Transverse colon (tissue), 4 donors: Measurements from ENCODE around the gene GOLM1. TPM values are rescaled to one million over a fixed set of nuclear protein-coding genes. Genes with fewer than 3 reads are reported as not detected.
"Not testable (repeated sequence)": the region's sequence is repeated elsewhere in the genome, so short reads cannot be mapped to it uniquely, and the experiment has no call there.

Source experiments
- DNase-seq: peaks from one replicate; pipeline ENCODE4 v3.0.0-alpha.2; 2019
- H3K27ac ChIP-seq, 4 donors: fragments of 200-600 bp; sonication (generic); 2 replicates each; pipeline ENCODE4 v1.5.1; 2016 to 2018; ENCODE audit warnings: inconsistent platforms in 4 of 4
- H3K27me3 ChIP-seq: fragments of 200-600 bp; sonication (generic); 2 replicates; pipeline ENCODE4 v1.5.1; 2017; ENCODE audit warnings: inconsistent platforms
- H3K36me3 ChIP-seq, 4 donors: fragments of 200-600 bp; sonication (generic); 2 replicates each; pipeline ENCODE4 v1.5.1; 2017 to 2019; ENCODE audit warnings: inconsistent platforms in 4 of 4
- H3K4me1 ChIP-seq, 4 donors: fragments of 200-600 bp; sonication (generic); 2 replicates each; pipeline ENCODE4 v1.5.1; 2017 to 2020; ENCODE audit warnings: inconsistent platforms in 4 of 4
- H3K4me3 ChIP-seq, 4 donors: fragments of 200-600 bp; sonication (generic); 1 replicate in 1 of 4; 2 replicates in 3 of 4; pipeline versions ENCODE4 v1.5.1 to v1.6.1; 2017 to 2019; ENCODE audit warnings: inconsistent platforms in 4 of 4
- H3K9me3 ChIP-seq, 2 donors: fragments of 200-600 bp; sonication (generic); 2 replicates each; pipeline ENCODE4 v1.5.1; 2017 to 2019; ENCODE audit warnings: inconsistent platforms in 2 of 2
- EP300 ChIP-seq: sonication (generic); formaldehyde crosslinking; IDR thresholded peaks from one replicate; pipeline ENCODE4 v1.6.1; 2017; ENCODE audit warnings: antibody characterized with exemption, low read depth
- POLR2A ChIP-seq: fragments of 450-650 bp; IDR thresholded peaks from one replicate; pipeline ENCODE4 v1.6.1; 2016; ENCODE audit warnings: antibody characterized with exemption, mild to moderate bottlenecking, moderate library complexity
- POLR2AphosphoS5 ChIP-seq, 3 donors: sonication (generic); formaldehyde crosslinking; IDR thresholded peaks; one replicate each; pipeline ENCODE4 v1.6.1; 2016; ENCODE audit warnings: antibody characterized with exemption in 3 of 3
- WGBS, 2 donors: methylation state at CpG; one replicate each; pipeline ENCODE4 v1.1.5; 2018; ENCODE audit warnings: low coverage in 1 of 2; 5-methylcytosine and 5-hydroxymethylcytosine counted together
- in situ Hi-C, 4 donors: fragments of 200-750 bp; cut with MboI; loops; one replicate each; pipeline versions ENCODE4 v1.15.0 to v1.15.1; 2017; ENCODE audit warnings: low sequenced_read_pairs in 3 of 4, low pct_ligation_motif_present in 1 of 4, low pct_unique_long_range_greater_than_20kb in 1 of 4
- intact Hi-C: fragments of 100-400 bp; cut with DNase I; formaldehyde crosslinking; loops from one replicate; pipeline ENCODE4 v1.15.1; 2023; ENCODE audit warnings: low total_unique reads
- total RNA-seq, 4 donors: library from RNA; depleted of rRNA; stranded (reverse); fragments of >200 nt; gene quantifications; one replicate each; pipeline ENCODE4 v1.1.0, GENCODE V29; 2016
- TF ChIP-seq, protein P1 (sequence below), 5 experiments: fragments of 200-600 bp in 3 of 5; fragments of 450-650 bp in 2 of 5; sonication (generic) in 3 of 5; IDR thresholded peaks; 1 replicate in 2 of 5; 2 replicates in 3 of 5; pipeline ENCODE4 v1.5.1; 2016 to 2017; ENCODE audit warnings: antibody characterized with exemption in 5 of 5, inconsistent platforms in 3 of 5, mild to moderate bottlenecking in 2 of 5, moderate library complexity in 1 of 5

GOLM1 gene
- total RNA-seq, 4 donors from 2014 or later: 96.1 to 295 (median 177) TPM

GRCh38 chr9:86054695-86055094 lies 44.7 kb downstream of the GOLM1 start:
- H3K27ac ChIP-seq: no peak overlapping the region
- no peaks in the 10 kb centered on the region for H3K4me1 ChIP-seq
- no peaks in the 10 kb centered on the region for H3K36me3 ChIP-seq
- no peaks in the 10 kb centered on the region for H3K27me3 ChIP-seq
- TF ChIP-seq EP300 (no peak), POLR2A (no peak), POLR2AphosphoS5 (IDR thresholded peaks at IDR 0.05) (no peak)
- TF ChIP-seq, protein P1, sequence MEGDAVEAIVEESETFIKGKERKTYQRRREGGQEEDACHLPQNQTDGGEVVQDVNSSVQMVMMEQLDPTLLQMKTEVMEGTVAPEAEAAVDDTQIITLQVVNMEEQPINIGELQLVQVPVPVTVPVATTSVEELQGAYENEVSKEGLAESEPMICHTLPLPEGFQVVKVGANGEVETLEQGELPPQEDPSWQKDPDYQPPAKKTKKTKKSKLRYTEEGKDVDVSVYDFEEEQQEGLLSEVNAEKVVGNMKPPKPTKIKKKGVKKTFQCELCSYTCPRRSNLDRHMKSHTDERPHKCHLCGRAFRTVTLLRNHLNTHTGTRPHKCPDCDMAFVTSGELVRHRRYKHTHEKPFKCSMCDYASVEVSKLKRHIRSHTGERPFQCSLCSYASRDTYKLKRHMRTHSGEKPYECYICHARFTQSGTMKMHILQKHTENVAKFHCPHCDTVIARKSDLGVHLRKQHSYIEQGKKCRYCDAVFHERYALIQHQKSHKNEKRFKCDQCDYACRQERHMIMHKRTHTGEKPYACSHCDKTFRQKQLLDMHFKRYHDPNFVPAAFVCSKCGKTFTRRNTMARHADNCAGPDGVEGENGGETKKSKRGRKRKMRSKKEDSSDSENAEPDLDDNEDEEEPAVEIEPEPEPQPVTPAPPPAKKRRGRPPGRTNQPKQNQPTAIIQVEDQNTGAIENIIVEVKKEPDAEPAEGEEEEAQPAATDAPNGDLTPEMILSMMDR (IDR thresholded peaks at IDR 0.05): no peak
- DNase-seq: no peak
- 61 to 100% methylated on average over 1 to 3 of the region's 3 CpGs for WGBS, 2 donors
- in situ Hi-C loops: no loop called here
- H3K9me3 ChIP-seq: no peaks in the 10 kb centered on the region
- no peak overlapping the region for H3K4me3 ChIP-seq
- intact Hi-C loops: no loop called here

GRCh38 chr9:86052556-86053468 lies 46.5 kb downstream of the GOLM1 start:
- no peak for DNase-seq
- intact Hi-C loops (no loop called here), in situ Hi-C loops (no loop called here)
- no peak overlapping the region for H3K27ac ChIP-seq
- no peaks in the 10 kb centered on the region for H3K36me3 ChIP-seq
- H3K4me3 ChIP-seq: no peak overlapping the region
- no peaks in the 10 kb centered on the region for H3K9me3 ChIP-seq
- no peaks in the 10 kb centered on the region for H3K4me1 ChIP-seq
- no peaks in the 10 kb centered on the region for H3K27me3 ChIP-seq
- WGBS, 2 donors: 81 to 88% methylated on average over 6 to 21 of the region's 21 CpGs
- TF ChIP-seq EP300 (no peak), POLR2A (no peak), POLR2AphosphoS5 (IDR thresholded peaks at IDR 0.05) (no peak)
- TF ChIP-seq, protein P1 (IDR thresholded peaks at IDR 0.05): no peak

GRCh38 chr9:86048018-86048742 lies 51.2 kb downstream of the GOLM1 start:
- intact Hi-C loops, H3K27ac ChIP-seq, H3K27me3 ChIP-seq, in situ Hi-C loops, DNase-seq, H3K4me3 ChIP-seq, H3K4me1 ChIP-seq, H3K9me3 ChIP-seq, H3K36me3 ChIP-seq: not testable (repeated sequence)
- WGBS, 2 donors: 84 to 85% methylated on average over 2 to 7 of the region's 7 CpGs

DNA sequence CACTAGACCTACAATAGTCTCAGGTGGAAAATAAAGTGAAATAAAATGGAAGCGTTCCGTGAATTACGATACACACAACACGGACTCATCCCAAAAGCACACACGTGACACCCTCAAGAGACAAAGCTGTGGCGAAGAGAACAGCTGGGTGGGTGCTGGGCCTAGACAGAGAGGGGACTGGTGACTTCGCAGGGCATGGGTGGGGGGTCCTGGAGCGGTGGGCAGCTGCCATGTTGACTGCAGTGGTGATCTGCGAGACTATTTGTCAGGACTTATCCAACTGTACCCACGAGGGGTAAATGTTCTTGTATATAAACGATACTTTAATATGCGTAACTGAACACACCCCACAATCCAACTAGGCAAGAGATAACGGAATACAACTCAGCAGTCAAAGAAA lies 52.0 kb downstream of the GOLM1 start:
- Histone ChIP-seq H3K27me3 (no peaks in the 10 kb centered on the region), H3K4me3 (no peak overlapping the region), H3K27ac (no peak overlapping the region), H3K4me1 (peaks cover 0 to 5% (median 0%) of the 10 kb centered on the region in 4 donors), H3K36me3 (no peaks in the 10 kb centered on the region), H3K9me3 (no peaks in the 10 kb centered on the region)
- DNase-seq: no peak
- intact Hi-C loops (no loop called here), in situ Hi-C loops (no loop called here)
- TF ChIP-seq, protein P1 (IDR thresholded peaks at IDR 0.05): no peak
- TF ChIP-seq POLR2AphosphoS5 (IDR thresholded peaks at IDR 0.05): no peak
- TF ChIP-seq POLR2A: no peak
- no peak for TF ChIP-seq EP300
- 90 to 94% methylated on average over 11 to 13 of the region's 13 CpGs for WGBS, 2 donors
